Left lung (tissue), 10 donors: Measurements from ENCODE around the gene ADGRL3. TPM values are rescaled to one million over a fixed set of nuclear protein-coding genes. Genes with fewer than 3 reads are reported as not detected.
"Not testable (repeated sequence)": the region's sequence is repeated elsewhere in the genome, so short reads cannot be mapped to it uniquely, and the experiment has no call there.

ENCODE experiments used
- ATAC-seq: fragments of 200-7000 bp; cut with Tn5 transposase; one replicate; pipeline ENCODE4 v1.9.1; 2020; ENCODE audit warnings: moderate library complexity
- DNase-seq, 4 donors: peaks; one replicate each; pipeline ENCODE4 v3.0.0-alpha.2; 2013 to 2020
- H3K27ac ChIP-seq, 2 donors: fragments of 200-600 bp; sonication (generic) in 1 of 2; one replicate each; pipeline versions ENCODE4 v1.5.0 to v1.8.0; 2020 to 2021
- H3K27me3 ChIP-seq, 2 donors: fragments of 200-600 bp; sonication (generic) in 1 of 2; one replicate each; pipeline versions ENCODE4 v1.5.0 to v1.8.0; 2020 to 2021
- H3K36me3 ChIP-seq, 2 donors: fragments of 200-600 bp; sonication (generic) in 1 of 2; one replicate each; pipeline versions ENCODE4 v1.5.0 to v1.8.0; 2020 to 2021
- H3K4me1 ChIP-seq, 2 donors: fragments of 200-600 bp; one replicate each; pipeline ENCODE4 v1.8.0; 2021
- H3K4me3 ChIP-seq, 2 donors: fragments of 200-600 bp; sonication (generic) in 1 of 2; one replicate each; pipeline versions ENCODE4 v1.5.0 to v1.8.0; 2020 to 2021; ENCODE audit warnings: mild to moderate bottlenecking in 1 of 2
- H3K9me3 ChIP-seq, 2 donors: fragments of 200-600 bp; sonication (generic) in 1 of 2; one replicate each; pipeline versions ENCODE4 v1.5.0 to v1.8.0; 2020 to 2021
- intact Hi-C, 2 donors: fragments of 100-400 bp; cut with DNase I; formaldehyde crosslinking; loops; one replicate each; pipeline versions ENCODE4 v1.11.2 to v1.14.2; 2022
- polyA plus RNA-seq, 6 donors: library from polyadenylated mRNA; unstranded; fragments of 120-200 nt; gene quantifications; one replicate each; pipeline ENCODE4 v1.2.1, GENCODE V29; 2013; ENCODE audit not compliant: insufficient read length in 6 of 6
- total RNA-seq, 2 donors: library from RNA; stranded (reverse); fragmentation: NEBNext Ultra II Directional; extraction: Animal tissue kit (Norgen Biotek cat#: 25700); gene quantifications; one replicate each; pipeline ENCODE4 v1.2.1, GENCODE V29; 2021
- TF ChIP-seq, protein P1 (sequence below), 2 donors: fragments of 200-600 bp; sonication (generic) in 1 of 2; IDR thresholded peaks; one replicate each; pipeline versions ENCODE4 v1.5.0 to v1.8.0; 2021; ENCODE audit warnings: antibody characterized with exemption in 2 of 2
- donor health status: DM: no; HTN: yes; CAD: no.
- donor health status: DM: no; HTN: no; CAD: no.

The ADGRL3 gene
- total and polyA plus RNA-seq, 8 donors: 2.7 to 23.4 (median 19.6) TPM

GRCh38 chr4:61336916-61337315 is 136.8 kb downstream of the ADGRL3 start:
- TF ChIP-seq, protein P1, sequence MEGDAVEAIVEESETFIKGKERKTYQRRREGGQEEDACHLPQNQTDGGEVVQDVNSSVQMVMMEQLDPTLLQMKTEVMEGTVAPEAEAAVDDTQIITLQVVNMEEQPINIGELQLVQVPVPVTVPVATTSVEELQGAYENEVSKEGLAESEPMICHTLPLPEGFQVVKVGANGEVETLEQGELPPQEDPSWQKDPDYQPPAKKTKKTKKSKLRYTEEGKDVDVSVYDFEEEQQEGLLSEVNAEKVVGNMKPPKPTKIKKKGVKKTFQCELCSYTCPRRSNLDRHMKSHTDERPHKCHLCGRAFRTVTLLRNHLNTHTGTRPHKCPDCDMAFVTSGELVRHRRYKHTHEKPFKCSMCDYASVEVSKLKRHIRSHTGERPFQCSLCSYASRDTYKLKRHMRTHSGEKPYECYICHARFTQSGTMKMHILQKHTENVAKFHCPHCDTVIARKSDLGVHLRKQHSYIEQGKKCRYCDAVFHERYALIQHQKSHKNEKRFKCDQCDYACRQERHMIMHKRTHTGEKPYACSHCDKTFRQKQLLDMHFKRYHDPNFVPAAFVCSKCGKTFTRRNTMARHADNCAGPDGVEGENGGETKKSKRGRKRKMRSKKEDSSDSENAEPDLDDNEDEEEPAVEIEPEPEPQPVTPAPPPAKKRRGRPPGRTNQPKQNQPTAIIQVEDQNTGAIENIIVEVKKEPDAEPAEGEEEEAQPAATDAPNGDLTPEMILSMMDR (IDR thresholded peaks at IDR 0.05): no peak
- Histone ChIP-seq H3K36me3 (no peaks in the 10 kb centered on the region), H3K4me1 (no peaks in the 10 kb centered on the region), H3K27ac (no peak overlapping the region), H3K4me3 (no peak overlapping the region), H3K27me3 (no peaks in the 10 kb centered on the region), H3K9me3 (no peaks in the 10 kb centered on the region)
- no peak for DNase-seq
- ATAC-seq: no peak
- intact Hi-C loops: no loop called here

DNA sequence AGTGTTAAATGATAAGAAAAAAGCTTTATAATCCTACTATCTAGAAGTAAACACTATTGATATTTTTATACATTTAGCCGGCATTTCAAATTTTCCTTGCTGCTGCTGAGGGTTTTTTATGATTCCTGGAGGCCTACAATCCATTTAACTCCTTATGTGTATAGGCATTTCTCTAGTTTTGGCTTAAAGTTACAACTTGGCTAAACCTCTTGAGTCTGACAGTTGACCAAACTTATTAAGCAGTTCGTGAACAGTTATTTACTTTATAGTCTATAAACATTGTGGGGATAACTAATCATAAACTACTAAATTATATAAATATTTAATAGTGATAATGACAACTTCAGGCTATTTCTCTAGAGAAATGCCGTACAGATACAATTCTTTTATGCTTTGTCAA is 141.9 kb downstream of the ADGRL3 start:
- Histone ChIP-seq H3K36me3 (no peaks in the 10 kb centered on the region), H3K4me3 (no peak overlapping the region), H3K4me1 (no peaks in the 10 kb centered on the region), H3K27me3 (no peaks in the 10 kb centered on the region), H3K9me3 (no peaks in the 10 kb centered on the region), H3K27ac (no peak overlapping the region)
- intact Hi-C loops: no loop called here
- TF ChIP-seq, protein P1 (IDR thresholded peaks at IDR 0.05): no peak
- ATAC-seq (no peak), DNase-seq (no peak)

DNA sequence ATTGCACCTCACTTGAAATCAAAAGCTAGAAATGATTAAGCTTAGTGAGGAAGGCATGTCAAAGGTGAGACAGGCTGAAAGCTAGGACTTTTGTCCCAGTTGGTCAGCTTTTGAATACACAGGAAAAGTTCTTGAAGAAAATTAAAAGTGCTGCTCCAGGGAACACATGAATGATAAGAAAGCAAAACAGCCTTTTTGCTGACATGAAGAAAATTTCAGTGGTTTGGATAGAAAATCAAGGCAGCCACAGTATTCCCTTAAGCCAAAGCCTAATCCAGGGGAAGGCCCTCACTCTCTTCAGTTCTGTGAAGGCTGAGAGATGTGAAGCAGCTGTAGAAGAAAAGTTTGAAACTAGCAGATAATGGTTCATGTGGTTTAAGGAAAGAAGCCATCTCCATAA is 150.8 kb downstream of the ADGRL3 start:
- intact Hi-C loops: no loop called here
- peaks cover 0 to 9% of the 10 kb centered on the region in 2 donors for H3K9me3 ChIP-seq
- no peak overlapping the region for H3K27ac ChIP-seq
- no peaks in the 10 kb centered on the region for H3K36me3 ChIP-seq
- TF ChIP-seq, protein P1 (IDR thresholded peaks at IDR 0.05): no peak
- no peak overlapping the region for H3K4me3 ChIP-seq
- H3K27me3 ChIP-seq: no peaks in the 10 kb centered on the region
- DNase-seq: no peak
- H3K4me1 ChIP-seq: no peaks in the 10 kb centered on the region
- no peak for ATAC-seq

GRCh38 chr4:61356696-61357095 is 156.6 kb downstream of the ADGRL3 start:
- peaks cover 0 to 9% of the 10 kb centered on the region in 2 donors for H3K9me3 ChIP-seq
- no peaks in the 10 kb centered on the region for H3K27me3 ChIP-seq
- H3K36me3 ChIP-seq: no peaks in the 10 kb centered on the region
- H3K4me3 ChIP-seq: no peak overlapping the region
- intact Hi-C loops: no loop called here
- H3K4me1 ChIP-seq: no peaks in the 10 kb centered on the region
- DNase-seq: no peak
- ATAC-seq: no peak
- no peak overlapping the region for H3K27ac ChIP-seq
- TF ChIP-seq, protein P1 (IDR thresholded peaks at IDR 0.05): no peak

DNA sequence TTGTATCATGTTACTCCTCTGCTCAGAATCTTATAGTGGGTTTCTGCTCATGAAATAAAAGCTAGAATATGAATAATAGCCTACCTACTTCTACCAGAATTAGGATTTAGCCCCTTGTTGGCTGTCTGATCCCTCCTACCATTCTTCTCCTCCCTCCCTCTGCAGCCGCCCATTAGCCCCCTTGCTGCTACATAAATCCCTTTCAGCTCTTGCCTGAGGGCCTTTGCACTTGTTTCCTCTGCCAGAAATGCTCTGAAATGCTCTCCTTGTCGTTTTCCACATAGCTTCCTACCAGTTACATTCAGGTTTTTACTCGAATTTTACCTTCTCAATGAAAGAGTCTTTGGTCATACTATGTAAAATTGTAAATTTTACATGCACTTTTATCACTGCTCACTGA is 159.2 kb downstream of the ADGRL3 start:
- DNase-seq: no peak
- no peak for ATAC-seq
- intact Hi-C loops: no loop called here
- Histone ChIP-seq H3K36me3 (no peaks in the 10 kb centered on the region), H3K27ac (no peak overlapping the region), H3K9me3 (no peaks in the 10 kb centered on the region), H3K4me3 (no peak overlapping the region), H3K27me3 (no peaks in the 10 kb centered on the region), H3K4me1 (no peaks in the 10 kb centered on the region)
- TF ChIP-seq, protein P1 (IDR thresholded peaks at IDR 0.05): no peak

- H3K4me3 ChIP-seq, H3K27me3 ChIP-seq, H3K27ac ChIP-seq, intact Hi-C loops, ATAC-seq, H3K4me1 ChIP-seq, H3K36me3 ChIP-seq: not testable (repeated sequence)
- peak in 1 of 4 donors; percentile 16 for DNase-seq
- H3K9me3 ChIP-seq: peaks cover 0 to 13% of the 10 kb centered on the region in 2 donors
Observed at GRCh38 chr4:61372817-61373216, 172.7 kb downstream of the ADGRL3 start.
